NB4 (cell line): ENCODE results near the gene DENND1A.

Experiments used
- DNase-seq: peaks from one replicate; pipeline ENCODE4 v3.0.0; 2010; ENCODE audit warnings: low read depth
- H3K4me3 ChIP-seq: one replicate; pipeline ENCODE4 v1.5.1; 2011; ENCODE audit warnings: mild to moderate bottlenecking, low read depth, low read length, moderate library complexity
- CTCF ChIP-seq: IDR thresholded peaks from one replicate; pipeline ENCODE4 v1.5.1; 2012; ENCODE audit warnings: low read depth, low read length
- MAX ChIP-seq: IDR thresholded peaks from 2 replicates; pipeline ENCODE4 v1.6.1; 2011; ENCODE audit warnings: low read depth, low read length
- MYC ChIP-seq: IDR thresholded peaks from 2 replicates; pipeline ENCODE4 v1.6.1; 2011; ENCODE audit warnings: low read depth, low read length
- POLR2A ChIP-seq: IDR thresholded peaks from 2 replicates; pipeline ENCODE4 v1.6.1; 2011; ENCODE audit warnings: mild to moderate bottlenecking; ENCODE audit not compliant: insufficient read length; ENCODE audit errors: extremely low read depth

The DENND1A gene

GRCh38 chr9:123514766-123515165 lies 415.2 kb downstream of the DENND1A start:
- TF ChIP-seq POLR2A: no peak
- no peak for TF ChIP-seq MAX
- TF ChIP-seq CTCF: no peak
- no peak for TF ChIP-seq MYC
- DNase-seq: no peak
- no peak overlapping the region for H3K4me3 ChIP-seq

GRCh38 chr9:123513554-123513953 lies 416.4 kb downstream of the DENND1A start:
- DNase-seq: no peak
- TF ChIP-seq POLR2A: no peak
- TF ChIP-seq MAX: no peak
- TF ChIP-seq MYC: no peak
- TF ChIP-seq CTCF: no peak
- H3K4me3 ChIP-seq: no peak overlapping the region

GRCh38 chr9:123511326-123512277 lies 418.3 kb downstream of the DENND1A start:
- no peak for DNase-seq
- TF ChIP-seq POLR2A (no peak), MYC (no peak), CTCF (no peak), MAX (no peak)
- H3K4me3 ChIP-seq: no peak overlapping the region

- H3K4me3 ChIP-seq: no peak overlapping the region
Measured at GRCh38 chr9:123509646-123510045, 420.3 kb downstream of the DENND1A start.

GRCh38 chr9:123508048-123508447 lies 421.9 kb downstream of the DENND1A start:
- no peak overlapping the region for H3K4me3 ChIP-seq
- TF ChIP-seq POLR2A: no peak
- TF ChIP-seq MYC: no peak
- TF ChIP-seq CTCF: no peak
- no peak for TF ChIP-seq MAX
- no peak for DNase-seq

More at GRCh38 chr9:123509646-123510045, 420.3 kb downstream of the DENND1A start:
- no peak for DNase-seq
- no peak for TF ChIP-seq MAX
- TF ChIP-seq POLR2A: no peak
- no peak for TF ChIP-seq MYC
- no peak for TF ChIP-seq CTCF
